HepG2 (cell line): ENCODE results near the gene JSRP1. TPM values are rescaled to one million over a fixed set of nuclear protein-coding genes. Genes with fewer than 3 reads are reported as not detected.

Source experiments
- AGO1 ChIP-seq: fragments of 200-400 bp; formaldehyde crosslinking; IDR thresholded peaks from 2 replicates; pipeline ENCODE4 v1.6.1; 2017; ENCODE audit warnings: mild to moderate bottlenecking, low read depth, low read length, moderate library complexity; ENCODE audit not compliant: poor library complexity, severe bottlenecking
- AKNA ChIP-seq: sonication (generic); formaldehyde crosslinking; IDR thresholded peaks from 2 replicates; pipeline ENCODE4 v1.4.0; 2020; ENCODE audit warnings: missing genetic modification reagents, borderline replicate concordance
- BCL6 ChIP-seq: IDR thresholded peaks from 2 replicates; pipeline ENCODE4 v1.6.1; 2016; ENCODE audit warnings: missing genetic modification reagents, missing compliant biosample characterization
- CBX5 ChIP-seq: sonication (generic); formaldehyde crosslinking; IDR thresholded peaks from 2 replicates; pipeline ENCODE4 v1.4.0; 2020; ENCODE audit warnings: missing genetic modification reagents, borderline replicate concordance
- CENPT ChIP-seq: sonication (generic); formaldehyde crosslinking; IDR thresholded peaks from 2 replicates; pipeline ENCODE4 v1.8.0; 2022; ENCODE audit warnings: low read depth, mild to moderate bottlenecking, moderate library complexity, missing genetic modification reagents
- DMTF1 ChIP-seq: sonication (generic); formaldehyde crosslinking; IDR thresholded peaks from 2 replicates; pipeline ENCODE4 v1.4.0; 2020; ENCODE audit warnings: mild to moderate bottlenecking, missing genetic modification reagents
- EHMT2 ChIP-seq: fragments of 200-600 bp; sonication (generic); IDR thresholded peaks from 2 replicates; pipeline ENCODE4 v1.7.0; 2017; ENCODE audit warnings: antibody characterized with exemption, low read depth, low read length, borderline replicate concordance
- ESRRA ChIP-seq: sonication (generic); formaldehyde crosslinking; IDR thresholded peaks from 2 replicates; pipeline ENCODE4 v1.5.1; 2020; ENCODE audit warnings: mild to moderate bottlenecking, low read depth, missing genetic modification reagents
- GTF2F1 ChIP-seq: fragments of 150-350 bp; IDR thresholded peaks from 2 replicates; pipeline ENCODE4 v1.6.1; 2014; ENCODE audit warnings: low read length
- IRX3 ChIP-seq: sonication (generic); formaldehyde crosslinking; IDR thresholded peaks from 2 replicates; pipeline ENCODE4 v1.8.1; 2023; ENCODE audit warnings: mild to moderate bottlenecking, low read depth, missing genetic modification reagents, borderline replicate concordance
- KDM6A ChIP-seq: IDR thresholded peaks from 2 replicates; pipeline ENCODE4 v1.6.1; 2016; ENCODE audit warnings: low read depth
- MATR3 ChIP-seq: sonication (generic); formaldehyde crosslinking; IDR thresholded peaks from 2 replicates; pipeline ENCODE4 v1.4.0; 2020; ENCODE audit warnings: missing genetic modification reagents
- MEIS2 ChIP-seq: sonication (generic); formaldehyde crosslinking; IDR thresholded peaks from 2 replicates; pipeline ENCODE4 v1.9.0; 2021; ENCODE audit warnings: mild to moderate bottlenecking, missing genetic modification reagents
- TBP ChIP-seq: sonication (generic); formaldehyde crosslinking; IDR thresholded peaks from 2 replicates; pipeline ENCODE4 v1.5.0; 2020; ENCODE audit warnings: missing genetic modification reagents
- ZFYVE20 ChIP-seq: sonication (generic); formaldehyde crosslinking; IDR thresholded peaks from 2 replicates; pipeline ENCODE4 v1.8.0; 2023; ENCODE audit warnings: low read depth, mild to moderate bottlenecking, moderate library complexity, missing genetic modification reagents, borderline replicate concordance
- ZNF331 ChIP-seq: sonication (generic); formaldehyde crosslinking; IDR thresholded peaks from 2 replicates; pipeline ENCODE4 v1.4.0; 2020; ENCODE audit warnings: missing genetic modification reagents
- ZNF335 ChIP-seq: sonication (generic); formaldehyde crosslinking; IDR thresholded peaks from 2 replicates; pipeline ENCODE4 v1.4.0; 2020; ENCODE audit warnings: missing genetic modification reagents
- ZNF337 ChIP-seq: sonication (generic); formaldehyde crosslinking; IDR thresholded peaks from 2 replicates; pipeline ENCODE4 v1.5.1; 2020; ENCODE audit warnings: missing genetic modification reagents, low read depth, mild to moderate bottlenecking, borderline replicate concordance
- ZNF678 ChIP-seq: sonication (generic); formaldehyde crosslinking; IDR thresholded peaks from 2 replicates; pipeline ENCODE4 v1.4.0; 2020; ENCODE audit warnings: mild to moderate bottlenecking, missing genetic modification reagents
- ZNF788 ChIP-seq: sonication (generic); formaldehyde crosslinking; IDR thresholded peaks from 2 replicates; pipeline ENCODE4 v1.5.0; 2020; ENCODE audit warnings: mild to moderate bottlenecking, missing genetic modification reagents, borderline replicate concordance
- ZNF879 ChIP-seq: sonication (generic); formaldehyde crosslinking; IDR thresholded peaks from 2 replicates; pipeline ENCODE4 v1.8.1; 2023; ENCODE audit warnings: missing genetic modification reagents
- ZSCAN29 ChIP-seq: sonication (generic); formaldehyde crosslinking; conservative IDR thresholded peaks from 2 replicates; pipeline ENCODE4 v1.4.0; 2020; ENCODE audit warnings: mild to moderate bottlenecking, missing genetic modification reagents
- ZSCAN31 ChIP-seq: sonication (generic); formaldehyde crosslinking; IDR thresholded peaks from 2 replicates; pipeline ENCODE4 v1.5.0; 2020; ENCODE audit warnings: low read depth, mild to moderate bottlenecking, missing genetic modification reagents
- polyA plus RNA-seq, 8 experiments: library from polyadenylated mRNA; depleted of rRNA in 3 of 8; stranded (reverse) in 7 of 8; unstranded in 1 of 8; fragments of >200 nt; fragmentation: Illumina TruSeq in 4 of 8; extraction: Trizol in 4 of 8; gene quantifications; 2 replicates each; pipeline versions ENCODE4 v1.2.1 to v1.2.3, GENCODE V29; 2011 to 2016; ENCODE audit warnings: low read depth in 4 of 8, missing spikeins in 1 of 8, mixed read lengths in 1 of 8; ENCODE audit not compliant: insufficient read depth in 1 of 8
- total RNA-seq, 5 experiments: library from RNA; depleted of rRNA; stranded (reverse); fragments of >200 nt; fragmentation: Illumina TruSeq; extraction: Trizol; gene quantifications; 2 replicates each; pipeline ENCODE4 v1.2.3, GENCODE V29; 2016; ENCODE audit warnings: low read depth in 1 of 5
- TF ChIP-seq, protein P1 (sequence below): sonication (generic); formaldehyde crosslinking; IDR thresholded peaks from 2 replicates; pipeline ENCODE4 v1.5.0; 2020; ENCODE audit warnings: missing genetic modification reagents, mild to moderate bottlenecking, borderline replicate concordance

Gene JSRP1
- total and polyA plus RNA-seq, 2 of the 13 experiments (the other 11 are each of a cell fraction or from before 2014, with no cell fraction given) = 0.16 to 0.38 TPM

GRCh38 chr19:2242092-2242537, 14.1 kb downstream of the JSRP1 start (continued):
- TF ChIP-seq AGO1 (no peak), ZSCAN31 (CRISPR knock-in tag) (0 out of 2 replicates have a peak, but pooled peaks have one; percentile 48), AKNA (CRISPR knock-in tag) (no peak), ZNF337 (CRISPR knock-in tag) (no peak), MEIS2 (no peak), ESRRA (CRISPR knock-in tag) (no peak), ZNF788 (CRISPR knock-in tag) (no peak), MATR3 (CRISPR knock-in tag) (no peak), ZSCAN29 (CRISPR knock-in tag) (no peak), ZNF879 (CRISPR knock-in tag) (no peak), BCL6 (no peak), CBX5 (no peak), ZNF678 (CRISPR knock-in tag) (no peak), DMTF1 (no peak), IRX3 (CRISPR knock-in tag) (no peak), TBP (CRISPR knock-in tag) (no peak), ZNF331 (CRISPR knock-in tag) (0 out of 2 replicates have a peak, but pooled peaks have one; percentile 52), CENPT (CRISPR knock-in tag) (no peak), GTF2F1 (no peak), KDM6A (CRISPR knock-in tag) (no peak), ZNF335 (no peak), EHMT2 (no peak), ZFYVE20 (no peak)
- TF ChIP-seq, protein P1, sequence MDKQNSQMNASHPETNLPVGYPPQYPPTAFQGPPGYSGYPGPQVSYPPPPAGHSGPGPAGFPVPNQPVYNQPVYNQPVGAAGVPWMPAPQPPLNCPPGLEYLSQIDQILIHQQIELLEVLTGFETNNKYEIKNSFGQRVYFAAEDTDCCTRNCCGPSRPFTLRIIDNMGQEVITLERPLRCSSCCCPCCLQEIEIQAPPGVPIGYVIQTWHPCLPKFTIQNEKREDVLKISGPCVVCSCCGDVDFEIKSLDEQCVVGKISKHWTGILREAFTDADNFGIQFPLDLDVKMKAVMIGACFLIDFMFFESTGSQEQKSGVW = no peak
